MM.1S (cell line): ENCODE measurements around the gene HUWE1.

Experiments
- EZH2 ChIP-seq: fragments of 300-600 bp; sonication (generic); optimal IDR thresholded peaks from 2 replicates; pipeline ENCODE3; 2017; ENCODE audit warnings: low read depth, mild to moderate bottlenecking, antibody characterized with exemption, low read length, mixed read lengths
- TF ChIP-seq, protein P1 (sequence below): fragments of 300-600 bp; sonication (generic); IDR thresholded peaks from 2 replicates; pipeline ENCODE4 v1.5.1; 2016; ENCODE audit warnings: antibody characterized with exemption, low read length, mixed read lengths

DNA sequence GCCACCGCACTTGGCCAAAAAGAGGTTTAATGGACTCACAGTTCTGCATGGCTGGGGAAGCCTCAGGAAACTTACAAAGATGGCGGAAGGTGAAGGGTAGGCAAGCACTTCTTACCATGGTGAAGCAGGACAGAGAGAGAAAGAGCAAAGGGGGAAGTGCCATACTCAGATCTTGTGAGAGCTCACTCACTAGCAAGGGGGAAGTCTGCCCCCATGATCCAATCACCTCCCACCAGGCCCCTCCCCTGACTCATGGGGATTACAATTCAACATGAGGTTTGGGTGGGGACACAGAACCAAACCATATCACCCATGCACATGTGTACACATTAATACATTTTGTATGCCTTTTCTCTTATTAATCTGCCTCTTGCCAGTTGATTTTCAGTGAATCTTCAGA, 175.2 kb downstream of the HUWE1 start:
- TF ChIP-seq, protein P1, sequence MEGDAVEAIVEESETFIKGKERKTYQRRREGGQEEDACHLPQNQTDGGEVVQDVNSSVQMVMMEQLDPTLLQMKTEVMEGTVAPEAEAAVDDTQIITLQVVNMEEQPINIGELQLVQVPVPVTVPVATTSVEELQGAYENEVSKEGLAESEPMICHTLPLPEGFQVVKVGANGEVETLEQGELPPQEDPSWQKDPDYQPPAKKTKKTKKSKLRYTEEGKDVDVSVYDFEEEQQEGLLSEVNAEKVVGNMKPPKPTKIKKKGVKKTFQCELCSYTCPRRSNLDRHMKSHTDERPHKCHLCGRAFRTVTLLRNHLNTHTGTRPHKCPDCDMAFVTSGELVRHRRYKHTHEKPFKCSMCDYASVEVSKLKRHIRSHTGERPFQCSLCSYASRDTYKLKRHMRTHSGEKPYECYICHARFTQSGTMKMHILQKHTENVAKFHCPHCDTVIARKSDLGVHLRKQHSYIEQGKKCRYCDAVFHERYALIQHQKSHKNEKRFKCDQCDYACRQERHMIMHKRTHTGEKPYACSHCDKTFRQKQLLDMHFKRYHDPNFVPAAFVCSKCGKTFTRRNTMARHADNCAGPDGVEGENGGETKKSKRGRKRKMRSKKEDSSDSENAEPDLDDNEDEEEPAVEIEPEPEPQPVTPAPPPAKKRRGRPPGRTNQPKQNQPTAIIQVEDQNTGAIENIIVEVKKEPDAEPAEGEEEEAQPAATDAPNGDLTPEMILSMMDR = no peak
- TF ChIP-seq EZH2 = no peak
